HepG2 (cell line): ENCODE results near the gene IRS1. TPM values are rescaled to one million over a fixed set of nuclear protein-coding genes. Genes with fewer than 3 reads are reported as not detected.
A peak's percentile ranks its signal among the peaks of the same experiment; 100 is the strongest.

ENCODE experiments used
- ATAC-seq: fragments of 200-7000 bp; cut with Tn5 transposase; 3 replicates; pipeline ENCODE4 v1.9.1; 2020; ENCODE audit warnings: mild to moderate bottlenecking, moderate library complexity
- BruUV-seq: library from RNA; stranded (reverse); fragments of 400-500 nt; replicated peaks from 2 replicates; lab custom pipeline; 2021; lab: Mats Ljungman, UMichigan
- CTCF ChIA-PET: fragments of 300-600 bp; formaldehyde crosslinking; extraction: SDS; loops from one replicate; lab custom pipeline; 2021; ENCODE audit warnings: low total read pairs, inconsistent platforms, low intra/inter-chr PET ratio; lab: Yijun Ruan, JAX
- POLR2A ChIA-PET: fragments of 350-600 bp; sonication (Branson Sonifier 250); formaldehyde crosslinking; loops from one replicate; lab custom pipeline; 2020; ENCODE audit warnings: antibody characterized with exemption, inconsistent platforms; lab: Yijun Ruan, JAX
- DNase-seq: peaks from one replicate; pipeline ENCODE4 v3.0.0-alpha.2; 2015; ENCODE audit warnings: low spot score
- FAIRE-seq: peaks from 3 replicates; lab custom pipeline; 2011; peaks lifted over from hg19 to GRCh38; lab: Jason Lieb, UNC
- H2AFZ ChIP-seq: one replicate; pipeline ENCODE4 v1.6.1; 2011; ENCODE audit warnings: low read length, inconsistent platforms
- H3K27ac ChIP-seq: fragments of 300-600 bp; 3 replicates; pipeline ENCODE4 v1.8.0; 2011; ENCODE audit warnings: mixed run types, mild to moderate bottlenecking, mixed read lengths, low read length, inconsistent platforms; ENCODE audit not compliant: insufficient read depth; ENCODE audit errors: extremely low read length
- H3K27me3 ChIP-seq, 2 experiments: fragments of 200-600 bp in 1 of 2; 2 replicates in 1 of 2; 3 replicates in 1 of 2; pipeline versions ENCODE4 v1.6.0 to v1.8.0; 2011; ENCODE audit warnings: low read length in 2 of 2, mild to moderate bottlenecking in 2 of 2, moderate library complexity in 2 of 2, inconsistent platforms in 1 of 2; ENCODE audit not compliant: insufficient read depth in 2 of 2, control insufficient read depth in 1 of 2
- H3K36me3 ChIP-seq, 2 experiments: fragments of 200-600 bp in 1 of 2; replicated peaks in 1 of 2; 2 replicates in 1 of 2; 3 replicates in 1 of 2; pipeline versions ENCODE4 v1.5.1 to v1.8.0; 2011; ENCODE audit warnings: low read length in 2 of 2, inconsistent platforms in 1 of 2; ENCODE audit not compliant: insufficient read depth in 2 of 2, control insufficient read depth in 1 of 2
- H3K4me1 ChIP-seq: 2 replicates; pipeline ENCODE4 v1.5.1; 2012; ENCODE audit warnings: low read length, inconsistent platforms; ENCODE audit not compliant: insufficient read depth
- H3K4me2 ChIP-seq: 2 replicates; pipeline ENCODE4 v1.6.0; 2011; ENCODE audit warnings: low read depth, low read length, inconsistent platforms
- H3K4me3 ChIP-seq, 3 experiments: fragments of 200-600 bp in 1 of 3; sonication (generic), shearing (Covaris generic) in 1 of 3; replicated peaks in 1 of 3; 2 replicates each; pipeline ENCODE4 v1.5.1; 2011 to 2016; ENCODE audit warnings: low read length in 3 of 3, inconsistent platforms in 2 of 3, low read depth in 2 of 3, mild to moderate bottlenecking in 2 of 3, control low read depth in 1 of 3, mixed read lengths in 1 of 3; ENCODE audit not compliant: insufficient read depth in 1 of 3
- H3K79me2 ChIP-seq: one replicate; pipeline ENCODE4 v1.6.1; 2011; ENCODE audit warnings: low read length, inconsistent platforms; ENCODE audit not compliant: insufficient read depth
- H3K9ac ChIP-seq: 2 replicates; pipeline ENCODE4 v1.6.0; 2011; ENCODE audit warnings: mild to moderate bottlenecking, low read depth, low read length, inconsistent platforms; ENCODE audit not compliant: insufficient read depth
- H3K9me3 ChIP-seq: 2 replicates; pipeline ENCODE4 v1.5.1; 2012; ENCODE audit warnings: mild to moderate bottlenecking, low read length
- H4K20me1 ChIP-seq: 2 replicates; pipeline ENCODE4 v1.6.0; 2011; ENCODE audit warnings: inconsistent platforms, mild to moderate bottlenecking, low read length, moderate library complexity; ENCODE audit not compliant: insufficient read depth
- ARID3A ChIP-seq: IDR thresholded peaks from 2 replicates; pipeline ENCODE4 v1.6.1; 2012; ENCODE audit warnings: low read depth, low read length, improper control_type of control experiment
- CEBPB ChIP-seq: IDR thresholded peaks from 2 replicates; pipeline ENCODE4 v1.6.1; 2011; ENCODE audit warnings: low read depth, low read length, improper control_type of control experiment, borderline replicate concordance
- CEBPG ChIP-seq: IDR thresholded peaks from 2 replicates; pipeline ENCODE4 v1.6.1; 2016
- DZIP1 ChIP-seq: sonication (generic); formaldehyde crosslinking; IDR thresholded peaks from 2 replicates; pipeline ENCODE4 v1.5.0; 2020; ENCODE audit warnings: mild to moderate bottlenecking, missing genetic modification reagents
- GLI4 ChIP-seq: sonication (generic); formaldehyde crosslinking; IDR thresholded peaks from 2 replicates; pipeline ENCODE4 v1.5.1; 2020; ENCODE audit warnings: missing genetic modification reagents, mild to moderate bottlenecking, moderate library complexity, borderline replicate concordance
- HNRNPUL1 ChIP-seq: fragments of 200-400 bp; formaldehyde crosslinking; IDR thresholded peaks from 2 replicates; pipeline ENCODE4 v1.6.1; 2017; ENCODE audit warnings: low read depth, mild to moderate bottlenecking, low read length, moderate library complexity
- KLF6 ChIP-seq: IDR thresholded peaks from 2 replicates; pipeline ENCODE4 v1.8.0; 2016; ENCODE audit warnings: missing biosample characterization, missing genetic modification reagents
- MAZ ChIP-seq, 2 experiments: sonication (generic) in 1 of 2; formaldehyde crosslinking in 1 of 2; IDR thresholded peaks; 2 replicates each; pipeline versions ENCODE4 v1.5.0 to v1.6.1; 2012 to 2020; ENCODE audit warnings: low read depth in 2 of 2, mild to moderate bottlenecking in 2 of 2, borderline replicate concordance in 1 of 2, improper control_type of control experiment in 1 of 2, low read length in 1 of 2, missing genetic modification reagents in 1 of 2, moderate library complexity in 1 of 2
- MED1 ChIP-seq: sonication (generic); formaldehyde crosslinking; IDR thresholded peaks from 2 replicates; pipeline ENCODE4 v1.4.0; 2020; ENCODE audit warnings: missing genetic modification reagents
- NAIF1 ChIP-seq: sonication (generic); formaldehyde crosslinking; IDR thresholded peaks from 2 replicates; pipeline ENCODE4 v1.5.0; 2020; ENCODE audit warnings: mild to moderate bottlenecking, missing genetic modification reagents, borderline replicate concordance
- STAT6 ChIP-seq: sonication (generic); formaldehyde crosslinking; IDR thresholded peaks from 2 replicates; pipeline ENCODE4 v1.4.0; 2020; ENCODE audit warnings: missing genetic modification reagents, mild to moderate bottlenecking, borderline replicate concordance
- TCF7 ChIP-seq: sonication (generic); IDR thresholded peaks from 2 replicates; pipeline ENCODE4 v1.6.1; 2016; ENCODE audit warnings: antibody characterized with exemption, low read depth
- ZIK1 ChIP-seq: sonication (generic); formaldehyde crosslinking; IDR thresholded peaks from 2 replicates; pipeline ENCODE4 v1.5.0; 2020; ENCODE audit warnings: mild to moderate bottlenecking, low read depth, missing genetic modification reagents, borderline replicate concordance
- ZNF33B ChIP-seq: sonication (generic); formaldehyde crosslinking; IDR thresholded peaks from 2 replicates; pipeline ENCODE4 v1.5.1; 2020; ENCODE audit warnings: mild to moderate bottlenecking, missing genetic modification reagents
- ZNF746 ChIP-seq: sonication (generic); formaldehyde crosslinking; IDR thresholded peaks from 2 replicates; pipeline ENCODE4 v1.8.0; 2022; ENCODE audit warnings: mild to moderate bottlenecking, missing genetic modification reagents
- WGBS: methylation state at CpG from one replicate; pipeline ENCODE4 v1.1.6; 2017; ENCODE audit warnings: low lambda C conversion rate; 5-methylcytosine and 5-hydroxymethylcytosine counted together
- in situ Hi-C: cut with HindIII; loops from 2 replicates; pipeline ENCODE4 v1.10.0; 2017; ENCODE audit warnings: low pct_unique_long_range_greater_than_20kb; ENCODE audit not compliant: extremely low pct_ligation_motif_present
- intact Hi-C: fragments of 100-400 bp; cut with micrococcal nuclease; formaldehyde crosslinking; loops from one replicate; pipeline ENCODE4 v1.10.0; 2022; ENCODE audit not compliant: unreplicated experiment
- polyA plus RNA-seq, 8 experiments: library from polyadenylated mRNA; depleted of rRNA in 3 of 8; stranded (reverse) in 7 of 8; unstranded in 1 of 8; fragments of >200 nt; fragmentation: Illumina TruSeq in 4 of 8; extraction: Trizol in 4 of 8; gene quantifications; 2 replicates each; pipeline versions ENCODE4 v1.2.1 to v1.2.3, GENCODE V29; 2011 to 2016; ENCODE audit warnings: low read depth in 4 of 8, missing spikeins in 1 of 8, mixed read lengths in 1 of 8; ENCODE audit not compliant: insufficient read depth in 1 of 8
- total RNA-seq, 5 experiments: library from RNA; depleted of rRNA; stranded (reverse); fragments of >200 nt; fragmentation: Illumina TruSeq; extraction: Trizol; gene quantifications; 2 replicates each; pipeline ENCODE4 v1.2.3, GENCODE V29; 2016; ENCODE audit warnings: low read depth in 1 of 5

The IRS1 gene
- total and polyA plus RNA-seq, 2 of the 13 experiments (the other 11 are each of a cell fraction or from before 2014, with no cell fraction given) = 8.7 to 9.0 TPM

DNA sequence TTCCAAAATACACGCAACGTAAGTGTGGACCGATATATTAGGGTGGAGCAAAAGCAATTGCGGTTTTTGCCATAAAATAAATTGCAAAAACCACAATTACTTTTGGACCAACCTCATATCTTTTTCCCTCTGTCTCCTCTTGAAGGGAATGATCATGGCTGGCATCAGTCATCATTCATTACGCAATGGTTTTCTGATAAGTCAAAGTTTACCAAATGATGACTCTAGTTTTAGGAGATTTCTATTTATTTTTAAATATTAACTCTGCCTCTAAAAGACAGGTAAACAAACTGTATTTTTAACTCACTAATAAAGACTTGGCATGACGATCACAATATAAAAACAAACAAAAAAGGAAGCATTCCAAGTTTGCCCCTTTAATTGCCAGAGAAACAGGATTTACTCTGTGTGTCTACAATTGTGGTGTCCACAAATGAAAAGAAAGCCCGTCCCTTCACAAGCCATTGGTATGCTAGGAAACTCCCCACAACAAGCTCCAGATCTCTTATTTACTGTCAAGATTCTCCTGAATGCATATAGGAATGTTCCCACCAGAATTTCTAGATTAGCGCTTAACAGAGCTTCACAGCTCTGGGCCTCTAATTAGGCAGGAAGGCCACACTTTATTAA, 61.3 kb downstream of the IRS1 start:
- no TSS peak for BruUV-seq
- Histone ChIP-seq H4K20me1 (no peaks in the 10 kb centered on the region), H3K27me3 (no peaks in the 10 kb centered on the region), H3K9me3 (no peaks in the 10 kb centered on the region), H2AFZ (peak overlapping the region; percentile 38), H3K4me3 (peak overlapping the region in 1 of 3 experiments; percentile 33; a peak in 1 of 6 replicates), H3K36me3 (peaks cover 0 to 6% of the 10 kb centered on the region in 2 experiments; a peak in 2 of 5 replicates), H3K79me2 (peaks cover 3% of the 10 kb centered on the region), H3K27ac (peak overlapping the region; percentile 66), H3K4me2 (peak overlapping the region; percentile 68), H3K4me1 (peaks cover 67% of the 10 kb centered on the region), H3K9ac (peak overlapping the region; percentile 38; the same call in 1 of the 2 replicates)
- peak; percentile 18 for ATAC-seq
- in situ Hi-C loops (loop anchor here (10.0 kb wide), 1 partner anchor 56 kb away; the partner anchor contains the start of gene IRS1), intact Hi-C loops (loop anchor here (10.0 kb wide), 1 partner anchor 84 kb away; no protein-coding TSS in a partner anchor)
- CTCF ChIA-PET = no interaction called here
- FAIRE-seq = no peak
- DNase-seq = peak; percentile 16
- 74% methylated on average over 8 of the region's 8 CpGs for WGBS
- POLR2A ChIA-PET = interaction anchor here (0.6 to 2.9 kb wide), 7 partner anchors 13 to 623 kb away, joined by 3 to 29 read pairs (median 3); partner anchors contain the start of gene IRS1
- no peak for TF ChIP-seq NAIF1 (CRISPR knock-in tag)
- 0 out of 2 replicates have a peak, but pooled peaks have one; percentile 33 for TF ChIP-seq STAT6
- TF ChIP-seq MAZ (IDR thresholded peaks at IDR 0.05; ENCODE audit: borderline replicate concordance, low read depth, low read length) = no peak
- 0 out of 2 replicates have a peak, but pooled peaks have one; percentile 22 for TF ChIP-seq MAZ (CRISPR knock-in tag; IDR thresholded peaks at IDR 0.05; ENCODE audit: low read depth)
- peak; percentile 94 for TF ChIP-seq CEBPB
- 0 out of 2 replicates have a peak, but pooled peaks have one; percentile 37 for TF ChIP-seq ZNF33B (CRISPR knock-in tag)
- no peak for TF ChIP-seq ZNF746 (CRISPR knock-in tag)
- no peak for TF ChIP-seq KLF6
- 0 out of 2 replicates have a peak, but pooled peaks have one; percentile 58 for TF ChIP-seq ARID3A
- no peak for TF ChIP-seq GLI4 (CRISPR knock-in tag)
- TF ChIP-seq DZIP1 (CRISPR knock-in tag) = no peak
- TF ChIP-seq TCF7 = peak; percentile 14; the same call in 1 of the 2 replicates
- peak; percentile 83 for TF ChIP-seq CEBPG (CRISPR knock-in tag)
- no peak for TF ChIP-seq ZIK1 (CRISPR knock-in tag)
- TF ChIP-seq HNRNPUL1 = no peak
- TF ChIP-seq MED1 (CRISPR knock-in tag) = no peak
